ENCODE results near the gene MTG2.

MTG2 gene

DNA sequence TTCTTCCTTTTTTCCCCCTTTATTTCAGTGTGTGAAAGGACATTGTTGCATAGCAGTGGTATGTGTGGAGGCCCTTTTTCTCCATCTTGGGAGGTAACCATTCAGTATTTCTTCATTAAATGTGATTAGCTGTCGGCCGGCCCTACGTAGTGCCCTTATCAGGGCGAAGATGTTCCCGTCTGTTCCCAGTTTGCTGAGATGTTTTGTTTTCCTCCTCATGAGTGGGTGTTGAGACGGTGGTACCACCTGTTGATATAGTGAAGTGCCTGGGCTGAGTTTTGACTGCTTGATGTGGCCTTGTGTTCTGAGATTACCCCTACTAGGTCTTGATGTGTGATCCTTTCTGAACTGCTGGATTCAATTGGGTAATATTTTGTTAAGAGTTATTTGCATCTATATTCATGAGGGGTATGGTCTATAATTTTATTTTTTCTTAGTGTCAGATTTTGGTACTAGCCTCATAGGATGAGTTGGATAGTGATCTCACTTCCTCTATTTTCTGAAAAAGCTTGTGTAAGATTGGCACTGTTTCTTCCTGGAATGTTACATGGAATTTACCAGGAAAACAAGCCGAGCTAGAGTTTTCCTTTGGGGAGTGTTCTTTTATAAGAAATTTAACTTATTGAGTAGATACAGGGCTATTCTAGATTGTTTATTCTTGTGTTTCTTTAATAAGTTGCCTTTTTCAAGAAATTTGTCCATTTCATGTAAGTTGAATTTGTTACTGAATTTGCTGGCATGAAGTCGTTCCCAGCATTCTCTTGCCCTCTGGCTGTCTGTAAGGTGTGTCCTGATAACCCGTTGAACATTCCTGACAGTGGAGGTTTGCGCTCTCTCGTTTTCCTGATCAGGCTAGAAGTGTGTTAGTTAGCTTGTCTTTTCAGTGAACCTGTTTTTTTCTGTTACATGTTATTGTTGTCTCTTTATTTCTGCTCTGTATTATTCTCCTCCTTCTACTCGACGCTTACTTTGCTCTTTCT, 4.3 kb downstream of the MTG2 start:
- DNase-seq, result peak; percentile 18

DNA sequence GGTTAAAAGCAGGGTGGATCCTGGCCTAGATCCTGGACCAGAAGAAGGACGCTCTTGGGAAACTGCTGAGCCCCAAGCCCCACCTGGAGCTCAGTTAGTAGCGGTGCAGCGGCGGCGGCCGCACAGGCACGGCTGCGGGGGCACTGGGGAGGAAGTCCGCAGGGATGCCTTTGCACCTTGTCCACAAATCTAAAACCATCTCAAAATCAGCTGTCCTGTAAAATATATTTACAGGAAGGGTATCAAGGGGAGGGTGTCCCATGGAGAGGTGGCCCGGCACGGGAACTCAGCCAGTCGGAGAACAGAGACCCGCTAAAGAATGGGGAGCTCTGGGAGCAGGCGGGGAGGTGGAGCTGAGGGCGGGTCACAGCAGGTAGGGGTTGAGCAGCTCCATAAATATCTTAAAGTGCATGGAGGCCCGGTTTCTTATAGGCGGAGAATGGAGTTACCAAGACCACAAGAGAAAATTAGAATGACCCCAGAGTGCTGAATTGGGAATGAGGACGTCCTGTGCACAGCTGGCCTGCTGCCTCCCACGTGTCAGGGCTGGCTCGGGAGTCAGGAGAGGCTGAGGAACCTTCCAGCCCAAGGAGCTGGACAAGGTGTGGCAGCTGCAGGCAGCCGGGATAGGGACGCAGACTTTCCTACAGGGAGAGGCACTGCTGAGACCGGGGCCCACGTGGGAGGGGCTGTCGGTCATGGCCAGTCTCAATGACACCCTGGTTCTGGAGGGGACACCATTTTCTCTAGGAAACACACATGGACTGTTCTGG, 8.0 kb downstream of the MTG2 start:
- no peak for DNase-seq

DNA sequence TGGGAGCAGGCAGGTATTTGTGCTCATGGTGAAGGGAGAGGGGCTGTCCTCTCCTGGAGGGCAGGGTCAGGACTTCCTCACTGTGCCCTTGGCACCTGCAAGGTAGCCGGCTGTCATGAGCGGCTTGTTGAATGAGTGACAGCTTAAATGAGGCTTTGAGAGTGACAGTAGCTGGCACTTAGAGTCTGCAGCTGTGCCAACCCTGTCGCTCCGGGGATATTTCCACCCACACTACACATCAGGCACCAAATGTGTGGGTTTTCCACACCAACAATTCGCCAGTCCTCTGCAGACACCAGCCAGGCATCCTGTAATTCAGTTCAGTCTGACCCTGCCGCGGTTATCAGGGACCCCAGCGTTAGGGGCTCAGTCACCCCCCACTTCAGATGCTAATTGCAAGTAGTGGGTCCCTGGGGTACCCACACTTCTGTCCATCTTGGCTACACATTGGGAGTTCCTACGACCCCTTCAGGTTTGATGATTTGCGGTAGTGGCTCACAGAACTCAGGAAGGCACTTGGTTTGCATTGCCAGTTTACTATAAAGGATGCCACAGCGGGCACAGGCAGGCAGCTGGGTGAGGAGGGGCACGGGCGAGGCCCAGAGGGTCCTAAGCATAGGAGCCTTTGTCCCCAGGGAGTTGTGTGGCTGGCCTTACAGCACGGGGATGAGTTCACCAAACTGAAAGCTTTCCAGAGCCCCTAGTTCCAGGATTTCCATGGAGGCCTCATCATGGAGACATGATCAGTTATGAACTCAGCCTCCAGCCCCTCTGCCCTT, 9.1 kb downstream of the MTG2 start:
- no peak for DNase-seq

DNA sequence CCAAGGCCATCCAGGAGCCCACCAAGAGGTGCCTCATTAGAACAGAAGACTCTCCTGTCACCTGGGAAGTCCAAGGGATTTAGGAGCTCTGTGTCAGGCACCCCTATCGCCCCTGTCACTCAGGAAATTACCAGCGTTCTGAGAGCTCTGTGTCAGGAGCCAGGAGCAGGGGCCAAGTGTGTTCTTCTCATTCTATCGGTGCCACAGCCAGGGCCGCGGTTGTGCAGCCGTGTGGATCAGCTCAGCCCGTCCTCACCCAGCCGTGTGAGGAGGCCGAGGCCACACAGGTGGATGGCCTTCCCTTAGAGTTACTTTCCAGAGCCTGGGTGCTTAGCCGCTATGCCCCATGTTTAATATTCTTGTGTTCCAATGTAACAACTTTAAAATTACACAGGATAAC, 9.8 kb downstream of the MTG2 start:
- no peak for DNase-seq

DNA sequence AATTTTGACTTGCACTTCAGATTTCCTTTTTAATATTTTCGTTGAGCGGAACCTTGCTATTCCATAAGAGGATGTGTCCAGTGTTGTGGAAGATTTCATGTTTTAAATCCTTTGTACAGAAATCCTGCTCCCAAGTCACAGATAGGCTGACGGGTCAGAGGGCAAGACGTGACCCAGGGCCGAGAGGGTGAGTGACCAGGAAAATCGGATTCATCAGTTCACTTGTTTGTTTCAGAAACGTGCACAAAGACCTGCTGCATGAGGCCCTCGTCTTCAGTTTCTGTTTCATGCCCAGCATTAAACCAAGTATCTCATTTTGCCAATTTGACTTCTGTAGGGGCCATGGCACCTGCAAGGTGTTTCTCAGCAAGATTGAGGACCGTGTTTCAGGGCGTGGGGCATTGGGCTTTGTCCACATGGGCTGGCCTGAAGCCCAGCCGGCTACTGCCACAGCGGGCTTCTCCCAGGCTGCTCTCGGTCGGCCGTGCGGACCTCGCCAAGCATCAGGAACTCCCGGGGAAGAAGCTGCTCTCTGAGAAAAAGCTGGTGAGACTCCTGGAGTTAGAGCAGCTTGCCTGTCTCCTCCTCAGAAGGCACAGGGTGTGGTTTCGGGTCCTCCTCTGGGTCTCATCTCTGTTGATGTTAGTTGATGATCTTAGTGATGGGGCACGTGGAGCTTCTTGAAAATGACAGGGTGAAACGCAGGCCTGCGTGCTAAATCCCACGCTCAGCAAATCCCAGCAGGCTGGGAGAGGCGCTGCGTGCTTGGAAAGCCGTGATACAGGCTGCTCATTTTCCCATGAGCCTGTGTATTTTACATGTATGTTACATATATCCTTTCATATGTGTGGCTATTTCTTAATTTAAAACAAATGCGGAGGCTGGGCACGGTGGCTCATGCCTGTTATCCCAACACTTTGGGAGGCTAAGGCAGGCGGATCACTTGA, 10.5 kb downstream of the MTG2 start:
- DNase-seq, result no peak

DNA sequence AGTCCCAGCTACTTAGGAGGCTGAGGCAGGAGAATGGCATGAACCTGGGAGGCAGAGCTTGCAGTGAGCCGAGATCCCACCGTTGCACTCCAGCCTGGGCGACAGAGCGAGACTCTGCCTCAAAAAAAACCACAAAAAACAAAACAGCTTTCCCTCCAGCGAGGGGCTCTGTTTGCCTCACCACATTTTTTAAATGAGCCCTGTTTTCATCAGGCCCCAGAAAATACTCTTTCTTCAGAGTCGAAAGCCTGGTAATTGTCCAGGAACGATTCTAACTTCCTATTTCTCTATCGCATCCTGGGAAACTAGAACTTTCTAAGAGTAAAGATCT, 12.2 kb downstream of the MTG2 start:
- no peak for DNase-seq

DNA sequence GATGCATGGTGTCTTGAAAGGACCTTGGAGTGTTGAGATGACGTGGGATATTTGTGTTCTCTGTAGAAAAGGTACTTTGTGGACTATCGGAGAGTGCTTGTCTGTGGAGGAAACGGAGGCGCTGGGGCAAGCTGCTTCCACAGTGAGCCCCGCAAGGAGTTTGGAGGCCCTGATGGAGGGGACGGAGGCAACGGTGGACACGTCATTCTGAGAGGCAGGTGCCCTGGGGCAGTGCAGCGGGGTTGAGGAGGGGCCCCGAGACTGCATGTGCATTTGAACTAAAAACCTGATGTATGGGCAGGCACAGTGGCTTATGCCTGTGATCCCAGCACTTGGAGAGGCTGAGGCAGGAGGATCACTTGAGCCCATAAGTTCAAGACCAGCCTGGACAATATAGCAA, 12.9 kb downstream of the MTG2 start:
- DNase-seq, result no peak

DNA sequence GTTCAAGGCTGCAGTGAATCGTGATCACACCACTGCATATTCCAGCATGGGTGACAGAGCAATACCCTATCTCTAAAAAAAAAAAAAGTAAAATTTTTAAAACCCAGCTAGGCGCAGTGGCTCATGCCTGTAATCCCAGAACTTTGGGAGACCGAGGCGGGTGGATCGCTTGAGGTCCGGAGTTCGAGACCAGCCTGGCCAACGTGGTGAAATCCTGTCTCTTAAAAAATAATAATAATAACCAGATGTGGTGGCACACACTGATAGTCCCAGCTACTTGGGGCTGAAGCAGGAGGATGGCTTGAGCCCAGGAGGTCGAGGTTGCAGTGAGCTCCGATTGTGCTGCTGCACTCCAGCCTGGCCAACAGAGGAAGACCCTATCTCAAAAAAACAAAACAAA, 13.5 kb downstream of the MTG2 start:
- DNase-seq, result no peak

DNA sequence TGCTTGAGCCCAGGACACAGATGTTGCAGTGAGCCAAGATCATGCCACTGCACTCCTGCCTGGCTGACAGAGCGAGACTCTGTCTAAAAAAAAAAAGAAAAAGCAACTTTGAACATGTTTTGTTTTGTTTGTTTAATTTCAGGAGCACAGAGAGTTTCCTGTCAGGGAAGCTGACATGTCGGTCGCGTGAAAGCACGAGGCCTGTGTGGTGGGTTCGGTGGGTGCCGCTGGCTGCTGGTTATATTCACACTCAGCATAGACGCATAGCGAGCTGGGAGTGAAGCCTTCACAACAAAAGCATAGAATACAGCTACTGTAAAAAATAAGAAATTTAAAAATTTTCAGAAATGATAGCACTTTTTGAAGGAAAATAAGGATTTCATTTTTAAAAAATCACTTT, 14.5 kb downstream of the MTG2 start:
- no peak for DNase-seq

DNA sequence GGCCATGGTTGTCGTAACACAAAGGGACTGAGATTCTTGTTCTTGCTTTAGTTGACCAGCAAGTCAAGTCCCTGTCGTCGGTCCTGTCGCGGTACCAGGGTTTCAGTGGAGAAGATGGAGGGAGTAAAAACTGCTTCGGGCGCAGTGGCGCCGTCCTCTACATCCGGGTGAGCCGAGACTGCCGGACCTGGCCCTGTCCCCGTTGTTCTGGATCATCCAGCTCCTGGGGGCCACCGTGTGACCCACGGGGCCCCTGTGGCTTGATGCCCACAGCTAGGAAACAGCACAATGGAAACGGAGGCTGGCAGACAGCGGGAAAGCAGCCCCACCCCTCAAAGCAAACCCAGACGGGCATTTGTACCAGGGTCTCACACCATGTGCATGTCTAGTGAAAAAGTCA, 15.0 kb downstream of the MTG2 start:
- DNase-seq, result no peak

DNA sequence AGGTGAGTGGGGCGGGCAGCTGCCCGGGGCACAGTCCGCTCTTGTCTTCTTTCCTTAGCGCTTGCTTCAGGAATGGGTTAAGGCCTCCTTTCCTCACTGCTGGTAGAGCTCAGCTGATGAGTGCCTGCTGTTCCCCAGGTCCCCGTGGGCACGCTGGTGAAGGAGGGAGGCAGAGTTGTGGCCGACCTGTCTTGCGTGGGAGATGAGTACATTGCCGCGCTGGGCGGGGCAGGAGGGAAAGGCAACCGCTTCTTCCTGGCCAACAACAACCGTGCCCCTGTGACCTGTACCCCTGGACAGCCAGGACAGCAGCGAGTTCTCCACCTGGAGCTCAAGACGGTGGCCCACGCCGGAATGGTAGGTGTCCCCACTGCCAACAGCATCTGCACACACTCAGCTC, 15.7 kb downstream of the MTG2 start:
- DNase-seq, result no peak

DNA sequence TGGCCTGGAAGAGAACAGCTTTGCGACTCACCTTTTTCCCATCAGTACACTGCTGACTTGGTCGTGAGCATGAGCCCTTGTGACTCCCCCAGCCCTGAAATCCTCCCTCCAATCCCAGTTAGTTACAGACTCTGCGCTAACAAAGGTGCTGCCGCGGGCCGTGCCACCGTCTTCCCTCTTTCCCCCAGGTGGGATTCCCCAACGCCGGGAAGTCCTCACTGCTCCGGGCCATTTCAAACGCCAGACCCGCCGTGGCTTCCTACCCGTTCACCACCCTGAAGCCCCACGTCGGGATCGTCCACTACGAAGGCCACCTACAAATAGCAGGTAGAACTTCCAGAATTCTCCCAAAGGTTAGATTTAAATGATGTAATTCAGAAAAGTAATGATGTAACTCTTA, 16.1 kb downstream of the MTG2 start:
- DNase-seq, result no peak

DNA sequence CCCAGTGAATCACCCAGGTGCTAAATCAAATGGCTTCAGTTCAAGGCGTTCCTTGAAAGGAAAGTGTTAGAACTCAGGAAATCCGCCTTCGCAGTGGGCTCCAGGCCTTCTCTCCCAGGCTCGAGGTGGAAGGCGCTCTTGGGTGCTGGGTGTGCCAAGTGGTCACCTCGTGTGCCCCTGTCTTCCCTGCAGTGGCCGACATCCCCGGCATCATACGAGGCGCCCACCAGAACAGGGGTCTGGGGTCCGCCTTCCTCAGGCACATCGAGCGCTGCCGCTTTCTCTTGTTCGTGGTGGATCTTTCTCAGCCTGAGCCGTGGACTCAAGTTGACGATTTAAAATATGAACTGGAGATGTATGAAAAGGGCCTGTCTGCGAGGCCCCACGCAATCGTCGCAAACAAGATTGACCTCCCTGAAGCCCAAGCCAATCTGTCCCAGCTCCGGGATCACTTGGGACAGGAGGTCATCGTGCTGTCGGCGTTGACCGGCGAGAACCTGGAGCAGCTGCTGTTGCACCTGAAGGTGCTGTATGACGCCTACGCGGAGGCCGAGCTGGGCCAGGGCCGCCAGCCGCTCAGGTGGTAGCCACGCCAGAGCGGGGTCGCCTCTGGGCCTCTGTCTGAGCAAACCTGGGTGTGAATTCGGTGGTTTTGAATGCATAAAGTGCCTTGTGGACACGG, 17.8 kb downstream of the MTG2 start:
- DNase-seq, result no peak

DNA sequence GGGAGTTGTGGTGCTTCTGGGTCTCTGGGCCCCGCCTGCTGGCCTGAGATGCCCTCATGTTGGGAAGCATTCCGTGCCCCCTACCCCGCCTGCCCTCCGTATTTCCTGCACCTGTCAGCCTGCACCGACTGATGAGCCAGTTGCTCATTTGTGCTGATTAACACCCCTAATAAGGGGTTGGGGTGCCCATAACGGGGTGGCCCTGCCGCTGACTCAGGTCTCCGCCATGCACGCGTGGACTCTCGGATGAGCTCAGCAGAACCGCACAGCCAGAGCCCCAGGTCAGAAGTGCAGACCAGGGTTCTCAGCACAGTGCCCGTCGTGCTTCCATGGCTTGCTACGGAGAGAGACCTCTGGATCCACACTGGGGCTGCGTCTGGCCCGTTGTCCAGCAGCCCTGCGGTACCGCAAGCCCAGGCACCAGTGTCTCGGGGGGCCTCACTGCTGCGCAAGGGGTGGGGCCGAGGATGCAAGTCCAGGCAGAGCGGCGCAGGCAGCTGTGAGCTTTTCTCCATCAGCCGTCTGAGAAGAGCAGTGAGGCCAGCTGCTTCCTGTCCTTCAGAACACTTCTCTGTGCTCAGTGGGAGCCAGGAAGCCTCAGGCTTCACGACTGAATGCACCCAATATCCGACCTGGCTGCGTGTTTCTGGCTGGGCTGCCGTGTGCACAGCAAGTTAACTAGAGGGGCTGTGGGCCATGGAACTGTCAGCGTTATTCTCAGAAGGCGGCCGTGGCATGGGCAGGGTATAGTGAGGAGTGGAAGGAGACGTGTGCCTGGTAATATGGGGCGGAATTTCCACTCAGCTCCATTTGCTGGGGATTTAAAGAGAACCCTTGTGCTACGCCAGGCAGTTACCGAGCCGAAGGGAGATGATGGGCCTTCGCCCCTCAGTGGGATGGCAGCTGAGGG, 18.6 kb downstream of the MTG2 start:
- no peak for DNase-seq

DNA sequence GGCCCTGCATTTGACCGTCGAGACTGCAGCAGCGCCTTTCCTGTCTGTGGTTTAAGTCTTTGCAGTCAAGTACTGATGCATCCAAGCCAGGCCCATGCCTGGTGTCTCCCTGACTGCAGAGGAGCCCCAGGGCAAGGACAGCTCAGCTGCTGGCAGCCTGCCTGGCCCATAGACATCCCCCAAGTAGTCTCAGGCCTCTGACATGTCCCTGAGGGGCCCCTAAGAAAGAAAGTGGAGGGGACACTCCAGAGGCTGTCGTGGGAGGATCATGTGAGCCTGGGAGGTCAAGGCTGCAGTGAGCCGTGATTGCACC, 19.2 kb downstream of the MTG2 start:
- DNase-seq, result no peak

DNA sequence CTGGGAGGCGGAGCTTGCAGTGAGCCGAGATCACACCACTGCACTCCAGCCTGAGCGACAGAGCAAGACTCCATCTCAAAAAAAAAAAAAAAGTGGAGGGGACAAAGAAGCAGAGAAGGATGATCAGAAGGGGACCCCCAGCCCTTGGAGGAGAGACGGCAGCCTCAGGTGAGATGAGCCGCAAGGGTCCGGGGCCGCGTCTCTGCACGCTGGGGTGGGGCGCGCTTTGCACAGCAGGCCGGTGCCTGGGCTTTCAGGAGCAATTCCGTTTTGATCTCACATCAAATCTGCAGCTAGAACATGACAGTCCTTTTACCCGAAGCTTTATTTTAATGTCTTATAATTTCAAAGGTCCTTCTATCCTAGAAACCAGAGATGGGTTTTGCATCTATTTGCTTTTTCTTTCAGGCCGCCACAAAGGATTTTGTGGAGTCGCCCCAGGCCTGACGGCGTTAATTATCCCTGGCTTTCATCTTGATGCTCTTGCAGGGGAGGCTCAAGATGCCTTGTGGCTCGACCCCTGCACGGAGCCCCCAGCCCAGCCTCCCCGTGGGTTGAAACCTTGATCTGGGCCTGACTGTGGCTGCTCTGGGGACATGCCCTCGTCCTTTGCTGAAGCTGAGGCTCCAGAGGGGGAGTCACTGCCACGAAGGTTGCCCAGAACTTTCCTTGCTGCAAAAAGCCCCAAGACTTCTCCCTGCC, 20.0 kb downstream of the MTG2 start:
- DNase-seq, result no peak

DNA sequence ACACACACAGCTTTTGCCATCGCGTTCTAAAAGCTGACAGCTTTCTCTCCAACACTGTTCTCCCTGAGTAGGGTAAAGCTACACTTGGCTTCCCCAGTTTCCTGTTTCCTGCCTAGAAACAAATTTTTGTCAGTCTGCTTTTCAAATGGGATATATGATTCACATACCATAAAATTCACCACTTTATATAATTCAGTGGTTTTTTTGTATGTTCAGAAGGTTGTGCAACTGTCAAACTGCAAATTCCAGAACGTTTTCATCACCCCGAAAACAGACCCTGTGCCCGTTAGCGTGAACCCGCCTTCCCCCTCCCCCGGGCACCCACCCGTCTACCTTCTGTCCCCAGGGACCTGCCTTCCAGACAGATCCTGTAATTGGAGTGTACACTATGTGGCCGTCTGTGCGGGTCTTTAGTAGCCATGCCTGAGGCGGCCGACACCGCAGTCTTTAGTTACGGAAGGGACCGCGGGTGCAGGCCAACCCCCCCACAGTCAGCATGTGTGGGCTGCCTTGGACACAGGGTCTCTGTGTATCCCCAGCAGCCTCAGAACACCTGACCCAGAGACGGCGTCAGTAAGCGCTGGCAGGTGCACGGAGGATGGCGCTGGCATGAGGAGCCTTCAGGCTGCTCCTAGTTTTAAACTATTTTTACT, 20.7 kb downstream of the MTG2 start:
- no peak for DNase-seq

DNA sequence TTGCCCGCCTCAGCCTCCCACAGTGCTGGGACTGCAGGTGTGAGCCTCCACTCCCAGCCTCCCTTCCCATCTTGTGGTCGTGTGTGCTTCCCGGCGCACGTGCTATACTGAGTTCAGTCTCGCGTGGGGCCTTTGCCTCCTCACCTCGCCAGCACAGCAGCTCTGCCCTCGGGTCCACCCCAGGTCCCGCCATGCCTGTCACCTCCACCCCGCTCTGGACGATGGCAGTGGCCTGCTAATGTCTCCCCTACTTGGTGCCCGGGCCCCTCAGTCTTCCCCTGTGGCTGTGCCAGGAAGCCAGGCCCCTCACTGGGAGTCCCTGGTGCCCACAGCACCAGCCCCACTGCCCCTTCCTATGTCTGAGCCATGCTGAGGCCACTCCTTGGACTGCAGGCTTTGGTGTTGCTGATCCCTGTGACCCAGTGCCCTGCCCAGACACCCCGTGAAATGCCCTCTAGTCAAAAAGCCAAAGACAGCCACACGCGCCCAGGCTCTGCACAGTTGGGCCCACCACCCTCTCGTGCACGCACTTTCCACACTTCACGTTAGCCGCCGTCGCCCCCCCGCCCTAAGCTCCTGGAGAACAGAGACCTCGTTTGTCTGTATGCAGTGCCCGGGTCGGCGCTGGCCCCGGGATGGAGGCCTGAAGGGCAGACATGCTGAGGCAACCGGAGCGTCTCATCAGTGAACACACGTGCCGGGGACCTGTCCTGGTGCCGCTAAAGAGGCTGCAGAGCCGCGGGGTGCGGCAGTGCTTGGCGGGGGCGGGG, 23.0 kb downstream of the MTG2 start:
- DNase-seq, result no peak

DNA sequence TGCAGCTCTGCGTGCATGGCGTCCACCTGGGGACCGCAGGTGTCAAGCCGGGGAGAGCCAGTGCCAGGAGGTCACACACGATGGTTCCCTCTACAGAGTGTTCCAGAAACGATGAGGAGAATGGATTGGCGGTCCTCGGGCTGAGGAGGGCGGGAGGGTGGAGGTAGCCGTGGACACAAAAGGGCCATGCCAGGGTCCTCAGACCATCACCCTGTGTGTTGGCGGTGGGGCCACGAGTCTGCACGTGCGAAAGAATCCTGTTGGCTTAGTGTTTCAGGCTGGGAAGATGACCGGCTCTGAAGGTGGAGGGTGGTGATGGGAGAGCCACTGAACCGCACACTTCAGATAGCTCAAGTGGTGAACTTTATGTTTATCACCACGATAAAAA, 23.6 kb downstream of the MTG2 start:
- no peak for DNase-seq
